Adrenal gland (tissue), 12 donors: ENCODE data around the gene MAPKBP1. TPM values are rescaled to one million over a fixed set of nuclear protein-coding genes. Genes with fewer than 3 reads are reported as not detected.

Source experiments
- DNase-seq, 7 donors: peaks; one replicate each; pipeline ENCODE4 v3.0.0-alpha.2; 2019 to 2020
- H3K27ac ChIP-seq, 5 donors: fragments of 200-600 bp; sonication (generic) in 4 of 5; 1 replicate in 3 of 5; 2 replicates in 2 of 5; pipeline versions ENCODE4 v1.5.1 to v1.8.0; 2016 to 2020; ENCODE audit warnings: mild to moderate bottlenecking in 1 of 5
- H3K27me3 ChIP-seq: fragments of 200-600 bp; 2 replicates; pipeline ENCODE4 v1.8.0; 2021
- H3K36me3 ChIP-seq, 2 donors: fragments of 200-600 bp; replicated peaks in 1 of 2; 1 replicate in 1 of 2; 2 replicates in 1 of 2; pipeline versions ENCODE4 v1.5.1 to v1.8.0; 2018 to 2022
- H3K4me1 ChIP-seq, 2 donors: fragments of 200-600 bp; replicated peaks in 1 of 2; 1 replicate in 1 of 2; 2 replicates in 1 of 2; pipeline versions ENCODE4 v1.5.1 to v1.8.0; 2018 to 2021
- H3K4me3 ChIP-seq, 4 donors: fragments of 200-600 bp; sonication (generic) in 3 of 4; one replicate each; pipeline ENCODE4 v1.5.1; 2016 to 2018
- H3K9me3 ChIP-seq, 3 donors: fragments of 200-600 bp; sonication (generic) in 1 of 3; replicated peaks in 1 of 3; 1 replicate in 2 of 3; 2 replicates in 1 of 3; pipeline versions ENCODE4 v1.5.1 to v1.8.0; 2016 to 2021
- CTCF ChIP-seq, 6 experiments: fragments of 450-650 bp in 4 of 6; fragments of 200-600 bp in 2 of 6; sonication (generic) in 1 of 6; IDR thresholded peaks; 1 replicate in 5 of 6; 2 replicates in 1 of 6; pipeline versions ENCODE4 v1.5.1 to v1.8.0; 2016 to 2021; ENCODE audit warnings: antibody characterized with exemption in 6 of 6, mild to moderate bottlenecking in 2 of 6, moderate library complexity in 1 of 6
- POLR2A ChIP-seq, 2 donors: fragments of 450-650 bp; IDR thresholded peaks; one replicate each; pipeline ENCODE4 v1.6.1; 2017; ENCODE audit warnings: antibody characterized with exemption in 2 of 2, mild to moderate bottlenecking in 2 of 2, moderate library complexity in 1 of 2
- WGBS, 4 donors: extraction: QIAGEN DNeasy Blood & Tissue Kit in 2 of 4; methylation state at CpG; one replicate each; pipeline versions ENCODE4 v1.1.5 to v1.1.7; 2013 to 2017; 5-methylcytosine and 5-hydroxymethylcytosine counted together
- intact Hi-C, 2 donors: fragments of 100-400 bp; cut with DNase I; formaldehyde crosslinking; loops; one replicate each; pipeline versions ENCODE4 v1.14.1 to v1.15.0; 2022 to 2023
- polyA plus RNA-seq, 3 donors: library from polyadenylated mRNA; stranded (reverse); fragments of 200-250 nt in 2 of 3; fragments of 350-450 nt in 1 of 3; fragmentation: Illumina TruSeq in 1 of 3; extraction: RNeasy Lipid Tissue Mini Kit (QIAGEN cat#74804) in 1 of 3; gene quantifications; one replicate each; pipeline ENCODE4 v1.2.3, GENCODE V29; 2013 to 2014
- total RNA-seq, 9 donors: library from RNA; depleted of rRNA in 4 of 9; stranded (reverse); fragments of >200 nt in 4 of 9; fragments of 120-200 nt in 1 of 9; fragmentation: NEBNext Ultra II Directional in 1 of 9; extraction: Animal tissue kit (Norgen Biotek cat#: 25700) in 1 of 9; gene quantifications; one replicate each; pipeline versions ENCODE4 v1.1.0 to v1.2.4, GENCODE V29; 2013 to 2023
- donor health status: healthy with polysubstance abuse.
- donor health status: Bipolar disorder and iron deficiency.
- donor health status: DM: yes; HTN: yes; CAD: no.
- donor health status: DM: no; HTN: no; CAD: no.
- donor health status: DM: no; HTN: no; CAD: no.
- donor health status: DM: yes; HTN: yes; CAD: no.

The MAPKBP1 gene
- total and polyA plus RNA-seq, 12 donors: 10.1 to 60.7 (median 22.8) TPM

GRCh38 chr15:41862515-41863116 lies 88.3 kb downstream of the MAPKBP1 start:
- Histone ChIP-seq H3K4me1 (no peaks in the 10 kb centered on the region), H3K36me3 (no peaks in the 10 kb centered on the region), H3K27ac (no peak overlapping the region), H3K4me3 (no peak overlapping the region), H3K27me3 (no peaks in the 10 kb centered on the region), H3K9me3 (no peaks in the 10 kb centered on the region)
- intact Hi-C loops: no loop called here
- 84 to 89% (median 87%) methylated on average over 7 to 19 of the region's 19 CpGs for WGBS, 4 donors
- no peak for DNase-seq
- TF ChIP-seq CTCF (IDR thresholded peaks at IDR 0.05) (no peak), POLR2A (IDR thresholded peaks at IDR 0.05) (no peak)

DNA sequence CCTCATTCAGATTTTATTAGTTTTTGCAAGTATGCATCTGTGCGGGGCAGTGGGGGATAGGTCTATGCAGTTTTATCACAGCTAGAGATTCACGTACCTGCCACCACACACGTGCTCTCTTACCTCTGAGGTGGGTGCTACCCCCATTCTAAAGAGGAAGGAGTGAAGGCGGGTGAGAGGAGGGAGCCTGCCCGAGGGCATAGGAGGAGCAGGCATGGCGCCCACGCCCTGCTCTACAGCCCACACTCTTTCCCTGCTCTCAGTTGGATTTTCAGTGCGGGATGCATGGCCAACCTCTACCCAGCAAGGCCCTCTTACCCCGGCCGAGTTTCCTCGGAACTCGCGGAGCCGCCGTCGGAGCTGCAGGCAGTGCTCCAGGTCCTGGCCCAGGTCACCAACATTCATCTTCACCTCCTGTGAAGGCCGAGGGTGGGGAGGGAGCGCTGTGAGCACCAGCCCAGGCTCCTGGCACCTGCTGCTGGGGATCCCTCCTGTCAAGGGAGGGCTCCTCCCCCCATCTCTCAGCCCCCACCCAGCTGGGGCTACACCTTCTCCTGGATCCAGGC lies 91.3 kb downstream of the MAPKBP1 start:
- DNase-seq: no peak
- no peaks in the 10 kb centered on the region for H3K27me3 ChIP-seq
- H3K36me3 ChIP-seq: no peaks in the 10 kb centered on the region
- 73 to 86% (median 78%) methylated on average over 10 to 18 of the region's 18 CpGs for WGBS, 4 donors
- H3K4me1 ChIP-seq: peaks cover 0 to 3% of the 10 kb centered on the region in 2 donors
- H3K27ac ChIP-seq: no peak overlapping the region
- TF ChIP-seq POLR2A (IDR thresholded peaks at IDR 0.05) (no peak), CTCF (IDR thresholded peaks at IDR 0.05) (no peak)
- H3K9me3 ChIP-seq: no peaks in the 10 kb centered on the region
- no peak overlapping the region for H3K4me3 ChIP-seq
- intact Hi-C loops: no loop called here

GRCh38 chr15:41866263-41866703 lies 92.0 kb downstream of the MAPKBP1 start:
- peaks cover 4 to 8% of the 10 kb centered on the region in 2 donors for H3K4me1 ChIP-seq
- no peaks in the 10 kb centered on the region for H3K9me3 ChIP-seq
- no peaks in the 10 kb centered on the region for H3K27me3 ChIP-seq
- H3K4me3 ChIP-seq: no peak overlapping the region
- no peaks in the 10 kb centered on the region for H3K36me3 ChIP-seq
- DNase-seq: no peak
- H3K27ac ChIP-seq: no peak overlapping the region
- WGBS, 4 donors: 74 to 84% methylated on average over 8 of the region's 8 CpGs; no CpG with 5 or more reads in 2 of the 4 donors
- TF ChIP-seq CTCF (IDR thresholded peaks at IDR 0.05) (no peak), POLR2A (IDR thresholded peaks at IDR 0.05) (no peak)
- intact Hi-C loops: no loop called here

DNA sequence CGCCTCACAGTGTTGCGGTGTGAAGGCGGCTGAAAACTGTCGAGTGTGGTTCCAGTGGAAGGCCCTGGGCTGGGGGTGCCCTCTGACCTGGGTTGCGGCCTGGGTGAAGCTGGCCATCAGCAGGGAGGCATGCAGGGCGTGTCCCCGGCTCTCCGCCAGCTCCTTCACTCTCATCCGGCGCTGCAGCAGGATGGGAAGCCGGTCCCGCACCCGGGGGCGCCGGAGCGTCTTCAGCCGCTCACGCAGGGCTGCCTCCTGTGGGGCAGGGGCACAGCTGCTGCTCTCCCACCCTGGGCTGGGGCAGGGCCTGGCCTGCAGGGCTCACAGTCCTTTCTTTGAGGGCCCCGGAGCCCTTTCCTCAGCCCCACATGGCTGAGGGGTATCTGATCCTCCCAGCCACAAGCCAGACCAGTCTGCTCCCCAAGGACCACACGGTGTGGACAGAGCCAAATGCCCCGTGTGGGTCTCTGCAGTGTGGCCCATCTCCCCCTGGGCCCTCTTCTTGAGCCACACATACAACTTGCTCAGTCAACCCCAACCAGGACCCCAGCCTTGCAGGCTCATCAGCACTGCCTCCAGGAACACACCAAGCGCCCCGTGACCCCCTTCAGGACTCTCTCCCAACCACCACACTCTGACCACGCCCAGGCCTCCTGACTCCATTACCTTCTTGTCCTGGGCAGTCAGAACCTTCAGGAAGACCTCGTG lies 92.7 kb downstream of the MAPKBP1 start:
- H3K4me1 ChIP-seq: peaks cover 4 to 8% of the 10 kb centered on the region in 2 donors
- H3K27ac ChIP-seq: no peak overlapping the region
- intact Hi-C loops: no loop called here
- no peak for TF ChIP-seq POLR2A (IDR thresholded peaks at IDR 0.05)
- TF ChIP-seq CTCF (IDR thresholded peaks at IDR 0.05): no peak
- H3K9me3 ChIP-seq: no peaks in the 10 kb centered on the region
- 77 to 92% (median 88%) methylated on average over 7 to 25 of the region's 25 CpGs for WGBS, 4 donors
- no peak for DNase-seq
- no peaks in the 10 kb centered on the region for H3K27me3 ChIP-seq
- no peak overlapping the region for H3K4me3 ChIP-seq
- H3K36me3 ChIP-seq: no peaks in the 10 kb centered on the region
